ENCODE results near the gene MICALL1. TPM values are rescaled to one million over a fixed set of nuclear protein-coding genes. Genes with fewer than 3 reads are reported as not detected.

The MICALL1 gene
- total and polyA plus RNA-seq, 3 donors from 2014 or later, result 25.2 to 38.0 (median 30.8) TPM

GRCh38 chr22:37979782-37980181, 73.7 kb downstream of the MICALL1 start:
- Histone ChIP-seq H3K4me3 (no peak overlapping the region), H3K27me3 (no peaks in the 10 kb centered on the region), H3K9me3 (no peaks in the 10 kb centered on the region), H3K36me3 (ENCODE audit: low read depth, missing control alignments) (no peaks in the 10 kb centered on the region), H3K27ac (no peak overlapping the region), H3K4me1 (no peaks in the 10 kb centered on the region)
- intact Hi-C loops (cut with DNase I; ENCODE audit: low total_unique reads), result no loop called here
- TF ChIP-seq POLR2A (IDR thresholded peaks at IDR 0.05), result no peak
- TF ChIP-seq, protein P1, sequence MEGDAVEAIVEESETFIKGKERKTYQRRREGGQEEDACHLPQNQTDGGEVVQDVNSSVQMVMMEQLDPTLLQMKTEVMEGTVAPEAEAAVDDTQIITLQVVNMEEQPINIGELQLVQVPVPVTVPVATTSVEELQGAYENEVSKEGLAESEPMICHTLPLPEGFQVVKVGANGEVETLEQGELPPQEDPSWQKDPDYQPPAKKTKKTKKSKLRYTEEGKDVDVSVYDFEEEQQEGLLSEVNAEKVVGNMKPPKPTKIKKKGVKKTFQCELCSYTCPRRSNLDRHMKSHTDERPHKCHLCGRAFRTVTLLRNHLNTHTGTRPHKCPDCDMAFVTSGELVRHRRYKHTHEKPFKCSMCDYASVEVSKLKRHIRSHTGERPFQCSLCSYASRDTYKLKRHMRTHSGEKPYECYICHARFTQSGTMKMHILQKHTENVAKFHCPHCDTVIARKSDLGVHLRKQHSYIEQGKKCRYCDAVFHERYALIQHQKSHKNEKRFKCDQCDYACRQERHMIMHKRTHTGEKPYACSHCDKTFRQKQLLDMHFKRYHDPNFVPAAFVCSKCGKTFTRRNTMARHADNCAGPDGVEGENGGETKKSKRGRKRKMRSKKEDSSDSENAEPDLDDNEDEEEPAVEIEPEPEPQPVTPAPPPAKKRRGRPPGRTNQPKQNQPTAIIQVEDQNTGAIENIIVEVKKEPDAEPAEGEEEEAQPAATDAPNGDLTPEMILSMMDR (IDR thresholded peaks at IDR 0.05), result no peak
- 64 to 70% methylated on average over 8 of the region's 8 CpGs for WGBS, 2 donors
- no peak for DNase-seq

DNA sequence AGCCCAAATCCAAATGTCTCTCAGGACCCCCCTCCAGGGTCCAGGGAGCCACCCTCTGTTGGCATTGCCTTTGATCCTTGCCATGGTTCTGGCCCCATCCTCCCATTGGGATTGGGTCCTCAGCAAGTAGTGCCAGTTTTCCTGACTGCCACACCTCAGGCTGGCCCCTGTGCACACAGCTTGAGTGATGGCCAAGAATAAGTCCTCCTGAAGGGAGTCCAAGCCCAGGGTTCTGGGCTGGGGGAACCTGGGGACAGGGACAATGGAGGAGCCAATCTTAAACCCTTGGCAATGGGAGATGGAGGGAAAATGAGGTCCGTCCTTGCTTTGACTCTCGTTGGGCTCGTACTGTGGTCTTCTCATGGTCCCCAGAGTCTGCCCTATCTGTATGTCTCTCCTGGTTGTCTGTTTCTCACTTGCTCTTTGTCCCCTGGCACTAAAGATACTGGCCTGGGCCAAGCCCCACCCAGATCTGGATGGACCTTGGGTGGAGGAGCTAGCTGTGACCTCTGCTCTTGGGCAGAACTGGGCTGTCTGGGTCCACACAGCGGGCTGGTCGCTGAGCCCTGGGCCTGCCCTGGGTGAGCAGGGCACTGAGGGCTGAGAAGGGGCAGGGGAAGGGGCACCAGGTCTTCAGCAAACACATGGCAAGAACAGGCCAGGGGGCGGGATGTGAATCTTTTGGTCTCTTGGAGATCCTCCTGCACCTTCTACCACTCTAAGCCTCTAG, 75.3 kb downstream of the MICALL1 start:
- Histone ChIP-seq H3K9me3 (no peaks in the 10 kb centered on the region), H3K4me3 (no peak overlapping the region), H3K36me3 (ENCODE audit: low read depth, missing control alignments) (no peaks in the 10 kb centered on the region), H3K27ac (no peak overlapping the region), H3K4me1 (peaks cover 6% of the 10 kb centered on the region), H3K27me3 (no peaks in the 10 kb centered on the region)
- TF ChIP-seq, protein P1 (IDR thresholded peaks at IDR 0.05), result no peak
- no peak for DNase-seq
- intact Hi-C loops (cut with DNase I; ENCODE audit: low total_unique reads), result no loop called here
- 72 to 81% methylated on average over 3 to 6 of the region's 6 CpGs for WGBS, 2 donors

DNA sequence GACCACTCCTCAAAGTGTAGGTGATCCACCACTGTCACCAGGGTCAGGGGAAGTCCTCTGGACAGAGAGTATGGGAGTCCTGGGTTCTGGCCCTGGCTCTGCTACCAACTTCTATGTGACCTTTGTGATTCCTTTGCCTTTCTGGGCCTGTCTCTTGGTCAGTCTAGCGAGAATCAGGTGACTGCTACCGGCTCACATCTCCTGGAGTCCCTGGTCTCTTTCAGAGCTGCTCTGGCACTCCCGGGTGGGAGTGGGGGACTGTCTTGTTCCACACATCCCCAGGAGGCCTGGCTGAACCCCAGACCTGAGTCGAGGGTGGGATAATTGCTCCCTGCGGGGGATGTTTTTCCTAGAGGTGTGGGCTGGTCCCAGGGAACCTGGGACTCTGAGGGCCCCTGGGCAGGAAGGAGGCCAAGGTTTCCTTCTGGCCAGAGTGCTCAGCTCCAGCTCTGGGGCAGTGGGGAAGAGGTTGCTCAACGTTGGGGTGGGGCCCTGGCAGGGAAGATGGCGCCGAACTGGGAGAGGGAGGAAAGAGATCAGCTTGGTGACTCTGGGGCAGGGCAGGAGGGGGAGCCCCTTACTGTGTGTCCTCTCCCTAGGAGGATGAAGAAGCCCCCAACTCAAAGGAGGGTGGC, 76.2 kb downstream of the MICALL1 start:
- Histone ChIP-seq H3K9me3 (no peaks in the 10 kb centered on the region), H3K27ac (no peak overlapping the region), H3K27me3 (no peaks in the 10 kb centered on the region), H3K36me3 (ENCODE audit: low read depth, missing control alignments) (no peaks in the 10 kb centered on the region), H3K4me3 (no peak overlapping the region), H3K4me1 (peaks cover 10% of the 10 kb centered on the region)
- WGBS, 2 donors, result 66 to 69% methylated on average over 5 to 8 of the region's 8 CpGs
- intact Hi-C loops (cut with DNase I; ENCODE audit: low total_unique reads), result no loop called here
- DNase-seq, result no peak
- TF ChIP-seq, protein P1 (IDR thresholded peaks at IDR 0.05), result no peak
- no peak for TF ChIP-seq POLR2A (IDR thresholded peaks at IDR 0.05)

- Histone ChIP-seq H3K9me3 (no peaks in the 10 kb centered on the region), H3K27me3 (no peaks in the 10 kb centered on the region), H3K36me3 (ENCODE audit: low read depth, missing control alignments) (no peaks in the 10 kb centered on the region), H3K27ac (no peak overlapping the region), H3K4me3 (peak overlapping the region; percentile 39 to 47), H3K4me1 (peaks cover 10% of the 10 kb centered on the region)
- WGBS, 2 donors, result 53 to 58% methylated on average over 17 to 79 of the region's 84 CpGs
- TF ChIP-seq, protein P1 (IDR thresholded peaks at IDR 0.05), result peak in 2 of 3 experiments; percentile 8 to 37
- TF ChIP-seq POLR2A (IDR thresholded peaks at IDR 0.05), result no peak
- DNase-seq, result peak; percentile 47
- intact Hi-C loops (cut with DNase I; ENCODE audit: low total_unique reads), result no loop called here
These were observed 77.1 kb downstream of the MICALL1 start for GRCh38 chr22:37982938-37983859.
